ENCODE results near the gene EIF3D.
A peak's percentile ranks its signal among the peaks of the same experiment; 100 is the strongest.
"Not testable (repeated sequence)": the region's sequence is repeated elsewhere in the genome, so short reads cannot be mapped to it uniquely, and the experiment has no call there.

EIF3D gene

DNA sequence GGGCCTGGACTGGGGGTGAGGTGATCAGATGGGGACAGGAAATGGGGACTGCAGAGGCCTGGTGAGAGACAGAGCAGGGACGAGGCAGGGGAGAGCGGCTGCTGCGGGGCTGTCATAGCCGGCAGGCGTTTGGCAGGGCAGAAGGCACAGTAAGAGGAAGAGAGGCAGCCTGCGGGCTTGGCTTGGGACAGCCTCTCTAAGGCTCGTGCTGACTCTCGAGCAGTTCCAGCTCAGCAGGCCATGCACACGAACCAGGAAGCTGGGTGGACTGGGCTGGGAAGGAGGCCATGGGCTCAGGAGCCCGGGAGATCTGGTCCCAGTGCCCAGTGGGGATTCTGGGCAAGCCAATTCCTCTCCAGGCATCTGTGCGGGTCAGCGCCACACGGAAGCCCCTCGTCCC is 19.6 kb upstream of the EIF3D start:
- no peak for DNase-seq

DNA sequence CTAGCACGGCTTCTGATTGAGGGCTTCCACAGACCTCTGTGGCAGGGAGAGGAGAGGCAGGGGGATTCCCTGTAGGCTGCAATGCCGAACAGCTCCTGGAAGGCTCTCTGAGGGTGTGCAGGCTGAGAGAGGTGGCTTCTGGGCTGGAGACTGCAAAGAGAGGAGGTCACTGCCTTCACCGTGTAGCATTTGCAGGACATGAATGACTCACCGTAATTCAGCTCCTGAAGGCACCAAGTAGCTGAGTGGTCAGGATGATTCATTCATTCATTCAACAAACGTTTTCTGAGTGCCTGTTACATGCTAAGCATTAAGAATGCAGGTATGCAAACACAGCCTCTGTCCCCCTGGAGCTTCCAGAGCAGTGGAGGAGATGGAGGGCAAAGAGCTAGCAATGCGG is 18.0 kb upstream of the EIF3D start:
- peak; percentile 42 for DNase-seq

DNA sequence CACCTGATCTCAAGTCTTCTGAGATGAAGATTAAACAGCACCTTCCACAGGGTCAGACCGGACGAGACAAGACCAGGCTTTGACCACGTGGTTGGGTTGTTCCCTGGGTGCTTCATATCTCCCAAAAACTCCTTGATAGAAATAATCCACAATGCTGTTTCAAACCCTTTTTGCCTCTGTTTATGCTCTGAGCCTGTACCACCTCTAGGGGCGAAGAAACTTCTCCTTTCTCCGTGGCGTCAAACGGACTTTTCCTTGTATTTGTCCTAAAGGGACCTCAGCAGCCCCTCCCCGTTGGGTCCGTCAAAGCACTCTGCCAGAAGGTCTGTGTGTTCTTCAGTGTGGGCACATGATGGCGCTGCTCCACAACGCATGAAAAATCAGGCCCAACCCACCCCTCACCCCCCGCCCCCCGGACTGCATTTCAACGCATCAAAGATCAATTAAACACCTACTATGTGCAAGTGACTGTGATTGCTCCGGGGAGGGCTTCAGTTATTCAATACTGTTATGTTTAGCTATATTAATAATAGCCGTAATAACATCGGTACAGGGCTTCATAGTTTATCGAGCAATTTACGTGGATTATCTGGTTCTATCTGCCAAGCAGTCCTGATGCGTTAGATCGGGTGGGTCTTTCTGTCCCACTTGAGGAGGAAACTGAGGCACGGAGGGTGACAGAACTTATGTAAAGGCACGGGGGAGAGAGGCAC is 17.3 kb upstream of the EIF3D start:
- peak; percentile 58 for DNase-seq

DNA sequence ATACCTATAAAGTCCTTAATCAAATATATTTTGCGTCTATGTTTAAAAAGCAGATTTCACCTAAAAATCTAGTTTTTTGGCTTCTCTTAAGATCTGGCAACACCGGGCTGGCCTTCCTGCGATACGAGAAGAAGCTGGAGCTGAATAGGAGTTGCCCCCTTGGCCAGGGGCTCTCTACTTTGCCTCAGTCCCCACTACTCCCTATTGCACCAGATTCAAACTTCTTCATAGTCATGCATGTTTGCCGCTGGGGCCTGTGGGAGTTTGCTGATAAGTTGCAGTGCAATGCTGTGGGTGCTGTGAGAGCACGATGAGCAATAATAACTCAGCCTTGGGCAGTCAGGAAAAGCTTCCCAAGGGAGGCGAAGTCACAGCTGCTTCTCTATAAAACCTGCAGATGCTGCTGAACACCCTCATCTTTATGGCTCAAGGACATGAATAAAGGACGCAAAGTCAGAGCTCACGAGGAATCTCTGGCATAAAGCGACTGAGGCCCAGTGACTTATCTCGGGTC is 15.2 kb upstream of the EIF3D start:
- DNase-seq = peak; percentile 36

DNA sequence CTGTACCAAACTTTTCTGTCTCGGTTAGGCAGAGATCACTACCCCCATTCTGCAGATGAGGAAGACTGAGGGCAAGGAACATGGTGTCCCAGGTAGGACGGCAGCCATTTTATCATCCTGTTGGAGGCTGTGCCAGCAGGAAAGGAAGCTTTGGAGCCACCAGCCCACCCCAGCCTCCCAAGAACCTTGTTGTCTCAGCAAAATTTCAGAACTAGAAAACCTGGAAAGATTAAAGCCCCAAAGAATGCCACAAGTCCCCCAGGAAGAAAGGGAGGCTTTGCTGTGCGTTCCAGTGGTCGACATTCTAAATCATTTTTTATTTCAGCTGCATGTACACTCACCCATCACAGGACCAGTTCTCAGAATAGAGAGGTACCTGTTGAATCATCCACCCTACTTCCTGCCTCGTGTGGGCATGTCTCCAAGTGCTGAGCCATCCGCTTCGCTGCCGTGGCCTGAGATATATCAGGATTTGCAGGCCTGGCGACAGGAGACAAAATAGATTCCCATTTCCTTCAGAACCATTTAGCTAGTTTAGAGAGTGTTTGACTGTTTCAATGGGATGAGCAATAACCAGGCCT is 13.0 kb upstream of the EIF3D start:
- peak; percentile 44 for DNase-seq

DNA sequence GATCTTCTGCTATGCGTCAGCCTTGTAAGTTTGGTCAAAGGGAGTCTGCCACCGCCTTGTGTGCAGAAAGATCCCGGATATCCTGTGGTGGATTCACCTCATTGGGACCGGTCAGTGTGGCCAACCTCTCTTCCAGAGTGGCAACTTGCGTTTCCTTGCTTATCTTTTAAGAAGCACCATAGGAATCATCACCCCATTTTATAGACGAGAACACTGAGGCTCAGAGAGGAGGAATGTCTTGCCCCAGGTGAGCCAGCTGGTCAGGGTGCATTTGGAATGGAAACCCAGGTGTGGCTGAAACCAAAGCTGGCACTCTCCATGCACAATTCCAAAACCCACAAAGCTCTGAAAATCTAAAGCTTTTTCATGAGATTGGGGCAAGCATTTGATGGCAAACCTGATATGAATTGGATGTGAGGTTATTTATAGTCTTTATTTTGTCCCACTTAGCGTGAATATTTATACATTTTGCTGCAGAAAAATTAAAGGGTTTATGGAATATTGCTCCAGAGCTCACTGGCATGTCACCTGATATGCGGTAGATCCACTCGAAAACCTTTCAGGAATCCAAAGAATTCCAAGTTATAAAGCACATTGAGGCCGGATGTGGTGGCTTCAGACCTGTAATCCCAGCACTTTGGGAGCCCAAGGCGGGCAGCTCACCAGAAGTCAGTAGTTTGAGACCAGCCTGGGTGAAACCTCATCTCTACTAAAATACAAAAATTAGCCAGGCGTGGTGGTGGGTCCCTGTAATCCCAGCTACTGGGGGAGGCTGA is 12.1 kb upstream of the EIF3D start:
- no peak for DNase-seq

DNA sequence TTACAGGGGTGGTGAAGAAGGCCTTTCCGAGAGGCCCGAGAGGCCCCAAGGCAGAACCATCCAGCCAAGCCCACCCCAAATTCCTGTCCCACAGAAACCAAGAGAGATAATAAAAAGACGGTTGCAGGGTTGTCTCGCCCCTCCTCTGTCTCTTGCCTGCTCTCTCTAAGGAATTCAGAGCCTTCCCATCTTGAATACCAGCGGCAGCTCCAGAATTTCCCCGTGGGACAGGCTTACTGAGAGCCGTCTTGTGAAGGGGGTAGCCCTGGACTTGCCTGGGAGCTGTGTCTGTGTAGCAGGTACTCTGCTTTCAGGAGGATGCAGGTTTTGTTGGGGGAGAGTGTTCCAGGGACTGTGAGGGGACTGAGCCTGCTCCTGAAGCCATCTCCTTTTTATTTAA is 9.6 kb upstream of the EIF3D start:
- DNase-seq = no peak

DNA sequence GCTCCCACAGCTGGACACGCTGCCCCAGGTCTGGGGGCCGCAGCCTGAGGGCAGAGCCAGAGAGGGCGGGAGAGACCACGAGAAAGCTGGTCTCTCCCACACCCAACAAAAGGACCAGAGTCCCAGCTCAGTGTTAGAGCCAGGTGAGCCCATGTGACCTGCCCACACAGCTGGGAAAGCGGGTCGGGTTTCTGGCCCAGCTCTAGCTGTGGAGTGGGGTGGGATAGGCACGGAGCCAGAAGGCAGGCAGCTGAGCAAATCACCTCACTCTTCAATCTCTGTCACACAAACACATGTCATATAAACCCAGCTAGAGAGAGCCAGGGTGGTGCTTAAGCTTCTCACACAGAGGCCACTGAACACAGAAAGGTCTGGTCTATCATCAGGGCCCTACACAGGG is 7.8 kb upstream of the EIF3D start:
- no peak for DNase-seq

DNA sequence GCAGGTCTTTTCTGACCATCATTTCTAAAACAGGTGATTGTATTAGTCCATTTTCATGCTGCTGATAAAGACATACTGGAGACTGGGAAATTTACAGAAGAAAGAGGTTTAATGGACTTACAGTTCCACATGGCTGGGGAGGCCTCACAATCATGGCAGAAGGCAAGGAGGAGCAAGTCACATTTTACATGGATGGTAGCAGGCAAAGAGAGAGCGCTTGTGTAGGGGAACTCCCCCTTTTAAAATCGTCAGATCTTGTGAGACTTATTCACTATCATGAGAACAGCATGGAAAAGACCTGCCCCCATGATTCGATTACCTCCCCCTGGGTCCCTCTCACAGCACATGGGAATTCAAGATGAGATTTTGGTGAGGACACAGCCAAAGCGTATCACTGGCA is 4.4 kb upstream of the EIF3D start:
- not testable (repeated sequence) for DNase-seq

DNA sequence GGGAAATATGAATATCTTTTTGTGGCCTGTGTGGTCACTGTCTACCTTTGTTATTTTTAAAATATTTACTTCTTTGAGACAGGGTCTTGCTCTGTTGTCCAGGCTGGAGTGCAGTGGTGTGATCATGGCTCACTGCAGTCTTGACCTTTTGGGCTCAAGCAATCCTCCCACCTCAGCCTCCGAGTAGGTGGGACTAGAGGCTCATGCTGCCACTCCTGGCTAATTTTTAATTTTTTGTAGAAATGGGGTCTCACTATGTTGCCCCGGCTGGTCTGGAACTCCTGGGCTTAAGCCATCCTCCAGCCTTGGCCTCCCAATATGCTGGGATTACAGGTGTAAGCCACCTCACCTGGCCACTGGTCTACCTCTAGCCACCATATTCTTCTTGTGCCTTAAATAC is 3.5 kb upstream of the EIF3D start:
- no peak for DNase-seq

DNA sequence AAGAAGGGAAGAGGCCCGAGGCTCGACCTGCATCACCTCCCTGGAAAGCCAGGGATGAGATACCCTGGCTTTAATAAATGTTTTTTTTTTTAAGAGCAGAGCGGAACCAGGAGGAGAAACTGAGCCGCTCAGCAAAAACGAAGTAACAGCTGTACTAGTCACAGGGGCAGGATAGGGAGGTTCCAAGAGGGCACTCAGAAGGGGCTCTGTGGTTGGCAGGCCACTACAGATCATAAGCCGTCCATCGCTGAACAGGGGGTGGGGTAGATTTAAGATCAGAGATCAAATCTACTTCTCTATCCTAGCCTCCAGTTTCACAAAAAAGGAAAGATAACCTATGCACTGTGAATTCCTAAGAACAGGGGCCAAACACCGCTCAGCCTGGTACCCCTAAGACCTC is 625 bp downstream of the EIF3D start:
- DNase-seq = peak; percentile 44

DNA sequence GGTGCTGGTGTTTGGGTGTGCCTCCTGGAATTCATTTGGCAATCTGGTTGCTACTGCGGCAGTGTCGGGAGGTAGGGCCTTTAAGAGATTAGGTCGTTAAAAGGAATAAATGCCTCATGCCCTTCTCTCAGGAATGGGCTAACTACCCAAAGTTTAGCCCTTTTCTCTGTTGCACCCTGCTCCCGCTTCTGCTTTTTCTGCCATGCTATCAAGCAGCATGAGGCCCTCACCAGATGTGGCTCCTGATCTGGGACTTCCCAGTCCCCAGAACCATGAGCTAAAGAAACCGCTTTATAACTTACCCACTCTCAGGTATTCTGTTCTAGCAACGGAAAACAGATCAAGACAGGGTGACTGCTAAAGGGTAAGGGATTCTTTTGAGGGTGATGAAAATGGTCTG is 6.3 kb downstream of the EIF3D start:
- no peak for DNase-seq

DNA sequence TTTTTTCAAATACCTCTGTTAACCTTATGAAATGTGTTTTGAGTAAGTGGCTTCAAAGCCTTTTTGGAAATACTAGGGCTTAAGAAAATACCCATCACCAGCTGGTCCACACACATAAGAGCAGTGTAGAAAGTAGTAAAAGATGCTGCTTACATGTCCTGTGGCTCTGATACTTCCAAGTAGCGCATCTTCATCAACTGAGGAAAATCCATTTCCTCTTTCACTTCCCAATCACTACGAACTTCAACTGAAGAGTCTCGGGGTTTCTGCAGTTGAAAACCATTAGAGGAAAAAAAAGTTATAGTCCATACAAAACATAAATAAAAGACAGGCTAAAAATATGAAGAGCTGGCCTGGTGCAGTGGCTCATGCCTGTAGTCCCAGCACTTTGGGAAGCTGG is 8.5 kb downstream of the EIF3D start:
- DNase-seq = no peak

DNA sequence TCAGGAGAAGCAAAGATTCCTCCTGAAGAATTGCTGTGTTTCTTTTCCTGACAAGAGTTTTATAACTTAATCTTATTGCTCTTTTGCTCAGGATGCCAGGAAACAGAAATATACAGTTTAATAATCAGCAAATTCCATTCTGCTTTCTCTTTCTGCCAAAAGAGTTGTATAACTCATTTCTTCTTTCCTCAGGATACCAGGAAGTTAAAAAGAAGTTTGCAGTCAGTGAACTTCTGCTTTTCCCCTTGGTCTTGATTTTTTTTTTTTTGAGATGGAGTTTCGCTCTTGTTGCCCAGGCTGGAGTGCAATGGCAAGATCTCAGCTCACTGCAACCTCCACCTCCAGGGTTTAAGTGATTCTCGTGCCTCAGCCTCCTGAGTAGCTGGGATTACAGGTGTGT is 9.1 kb downstream of the EIF3D start:
- peak; percentile 73 for DNase-seq

DNA sequence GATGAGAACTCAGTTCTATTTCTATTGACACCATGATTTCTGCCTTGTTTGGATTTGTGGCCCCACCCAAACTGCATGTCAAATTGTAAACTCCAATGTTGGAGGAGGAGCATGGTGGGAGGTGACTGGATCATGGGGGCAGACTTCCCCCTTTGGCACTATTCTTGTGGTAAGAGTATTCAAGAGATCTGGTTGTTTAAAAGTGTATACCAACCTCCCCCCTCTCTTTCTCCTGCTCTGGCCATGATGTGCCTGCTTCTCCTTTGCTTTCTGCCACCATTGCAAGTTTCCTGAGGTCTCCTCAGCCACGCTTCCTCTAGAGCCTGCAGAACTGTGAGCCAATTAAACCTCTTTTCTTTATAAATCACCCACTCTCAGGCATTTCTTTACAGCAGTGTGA is 14.2 kb downstream of the EIF3D start:
- DNase-seq = no peak

DNA sequence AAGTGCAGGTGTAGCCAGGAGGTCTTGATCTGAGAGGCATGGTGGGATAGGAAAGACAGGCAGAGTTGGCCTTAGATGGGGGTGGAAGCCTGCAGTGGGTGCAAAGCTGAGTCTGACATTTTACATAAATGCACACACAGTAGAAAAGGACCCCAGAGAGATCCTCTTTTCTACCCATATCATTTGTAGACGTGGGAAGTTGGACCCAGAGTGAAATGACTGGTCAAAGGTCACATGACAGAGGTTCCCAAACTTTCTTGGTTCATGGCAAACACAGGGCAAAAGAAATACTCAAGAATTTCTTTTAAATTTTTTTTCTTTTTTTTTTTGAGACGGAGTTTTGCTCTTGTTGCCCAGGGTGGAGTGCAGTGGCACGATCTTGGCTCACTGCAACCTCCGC is 16.0 kb downstream of the EIF3D start:
- DNase-seq = no peak

DNA sequence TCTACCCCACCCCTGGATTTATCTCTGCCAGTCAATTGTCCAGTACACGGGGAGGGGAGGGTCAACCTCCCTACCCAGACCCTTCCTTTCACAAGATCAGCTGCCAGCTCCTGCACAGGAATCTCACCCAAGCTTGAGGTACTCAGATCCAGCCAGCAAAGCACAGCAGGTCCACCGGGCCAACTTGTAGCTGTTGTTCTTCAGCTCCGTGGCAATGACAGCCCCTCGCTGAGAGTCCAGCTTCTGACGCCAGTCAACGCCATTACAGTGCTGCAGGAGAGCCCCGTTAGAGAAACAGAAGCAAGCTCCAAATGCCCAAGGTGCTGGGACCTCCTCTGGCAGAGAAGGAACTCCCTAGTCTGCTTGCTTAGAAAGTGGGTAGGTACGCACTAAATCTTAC is 16.6 kb downstream of the EIF3D start:
- DNase-seq = no peak

DNA sequence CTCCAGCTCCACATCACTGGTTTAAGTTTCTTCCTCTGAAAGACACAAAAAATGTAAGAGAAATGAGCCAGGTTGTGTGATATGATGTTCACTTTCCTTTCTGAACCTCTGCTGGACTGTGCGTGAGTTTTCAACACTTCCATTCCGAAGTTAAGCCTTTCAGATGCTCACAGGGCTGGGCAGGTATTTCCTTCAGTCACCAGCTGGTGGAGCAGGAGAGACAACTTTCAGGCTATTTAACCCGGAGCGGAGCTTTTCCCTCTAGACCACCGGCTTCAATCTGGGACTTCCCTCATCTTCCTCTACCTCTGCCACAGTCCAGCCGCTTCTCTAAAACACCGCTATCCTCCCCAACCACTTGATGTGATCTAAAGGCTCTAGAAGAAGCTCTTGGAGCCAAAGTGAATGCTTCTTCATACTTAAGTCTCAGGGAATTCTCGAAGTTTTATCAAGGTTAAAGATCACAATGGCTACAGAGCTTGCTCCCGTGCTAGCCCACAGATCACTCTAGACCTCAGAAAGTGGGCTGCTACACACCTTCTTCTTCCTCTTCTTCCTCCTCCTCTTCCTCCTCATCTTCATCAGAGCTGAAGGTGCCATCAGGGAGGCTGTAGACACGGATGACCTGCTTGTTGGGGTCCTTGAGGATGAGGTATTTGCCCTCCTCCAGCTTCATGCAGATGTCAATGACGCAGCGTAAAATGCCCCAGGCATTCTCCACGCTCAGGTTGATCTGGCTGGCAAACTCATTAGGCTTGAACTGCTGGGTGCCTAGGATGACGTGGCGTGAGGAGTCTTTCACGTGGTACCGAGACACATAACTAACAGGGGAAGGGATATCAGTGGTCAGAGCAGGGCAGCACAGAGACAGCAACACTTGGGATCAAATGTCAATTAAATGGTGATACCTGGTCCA is 17.7 kb downstream of the EIF3D start:
- peak; percentile 56 for DNase-seq

DNA sequence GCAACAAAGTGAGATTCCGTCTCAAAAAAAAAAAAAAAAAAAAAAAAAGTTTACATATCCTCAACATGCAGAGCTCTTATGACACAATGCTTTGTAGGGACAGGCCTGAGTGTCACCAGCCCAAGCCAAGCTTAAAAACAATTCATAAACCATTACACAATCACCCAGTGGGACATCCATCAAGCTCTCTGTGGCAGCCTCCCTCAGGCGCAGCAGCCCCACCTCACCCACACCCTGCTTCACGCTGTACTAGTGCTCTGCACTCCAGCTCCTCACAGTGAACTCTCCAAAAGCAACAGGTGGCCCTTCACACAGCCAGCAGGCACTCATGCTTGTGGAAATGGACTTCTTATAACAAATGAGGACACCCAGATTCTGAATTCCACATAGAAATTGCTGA is 18.6 kb downstream of the EIF3D start:
- DNase-seq = no peak

DNA sequence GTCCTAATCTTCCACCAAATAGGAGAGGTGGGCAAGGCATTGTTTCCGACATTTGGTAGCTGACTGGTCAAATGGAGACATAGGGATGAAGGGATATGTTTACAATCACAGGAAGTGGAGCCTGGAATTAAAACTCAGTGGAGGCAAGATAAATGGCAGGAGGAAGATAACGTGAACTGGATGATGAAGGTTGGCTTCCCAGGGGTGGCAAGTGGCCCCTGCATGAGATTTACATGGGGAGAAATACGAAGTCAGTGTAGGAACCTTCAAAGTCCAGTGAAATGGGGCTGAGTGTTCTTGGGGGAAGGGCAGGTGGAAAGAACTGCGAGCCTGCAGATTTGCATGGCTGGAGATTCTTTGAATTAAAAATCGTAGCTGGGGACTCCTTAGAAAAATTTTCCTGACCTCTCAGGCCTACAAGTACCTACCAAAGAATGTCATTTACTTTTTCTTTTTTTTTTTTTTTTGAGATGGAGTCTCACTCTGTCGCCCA is 21.4 kb downstream of the EIF3D start:
- DNase-seq = no peak

DNA sequence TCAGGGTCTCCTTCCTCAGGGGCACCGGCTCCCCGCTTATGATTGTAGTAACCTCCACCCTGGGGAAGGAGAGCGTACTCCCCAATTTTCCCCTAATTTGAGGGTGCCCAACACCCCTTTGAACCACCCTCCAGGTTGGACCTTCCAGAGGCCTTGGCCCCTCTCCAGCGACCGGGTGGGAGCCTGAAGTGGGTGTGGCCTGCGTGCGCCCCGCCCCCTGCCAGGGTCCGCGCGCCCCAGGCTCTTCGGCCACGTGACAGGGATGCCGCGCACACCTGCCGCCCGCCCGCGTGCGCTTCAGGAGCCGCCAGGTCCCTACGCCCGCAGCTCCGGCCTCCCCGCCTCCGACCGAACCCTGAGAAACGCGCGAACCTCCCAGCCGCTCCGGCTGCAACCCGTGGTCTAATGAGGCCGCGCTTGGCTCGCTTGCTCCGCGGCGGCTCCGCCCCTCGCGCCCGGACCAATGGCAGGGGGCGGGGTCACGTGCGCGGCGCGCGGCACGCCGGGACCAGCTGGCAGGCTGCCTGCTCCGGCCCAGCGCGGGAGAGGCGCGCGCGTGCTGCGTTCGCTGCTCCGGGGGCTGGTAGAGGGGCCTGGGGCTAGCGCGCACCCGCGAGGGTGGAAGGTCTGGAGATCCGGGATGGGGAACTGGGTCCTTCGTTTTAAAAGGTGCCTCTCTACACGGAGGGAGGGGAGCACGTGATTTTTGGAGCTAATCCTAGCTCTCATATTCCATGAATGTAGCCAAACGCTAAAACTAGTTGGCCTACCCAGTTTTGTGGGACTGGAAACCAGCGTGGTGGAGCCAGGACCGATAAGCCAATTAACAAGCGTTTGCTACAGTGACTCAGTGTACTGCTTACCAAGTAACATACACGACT is 22.1 kb downstream of the EIF3D start, which contains the start of gene FOXRED2:
TSS of gene FOXRED2 (minus strand) at position 404 of the 881 bp plus-strand sequence. CDS start 618 bp downstream, outside the sequence.
- DNase-seq = peak; percentile 85
